Activated CD4-positive, CD25-positive, alpha-beta regulatory T cell treated with anti-CD3 and anti-CD28 coated beads, Interleukin-2, amount 50 U/mL, for 72 hours (primary cell): Measurements from ENCODE around the gene PLEKHG7.
"Not testable (repeated sequence)": the region's sequence is repeated elsewhere in the genome, so short reads cannot be mapped to it uniquely, and the experiment has no call there.

ENCODE experiments used
- DNase-seq: peaks from one replicate; pipeline ENCODE4 v3.0.0; 2021

Gene PLEKHG7

GRCh38 chr12:92717202-92717601, 14.4 kb downstream of the PLEKHG7 start:
- no peak for DNase-seq

DNA sequence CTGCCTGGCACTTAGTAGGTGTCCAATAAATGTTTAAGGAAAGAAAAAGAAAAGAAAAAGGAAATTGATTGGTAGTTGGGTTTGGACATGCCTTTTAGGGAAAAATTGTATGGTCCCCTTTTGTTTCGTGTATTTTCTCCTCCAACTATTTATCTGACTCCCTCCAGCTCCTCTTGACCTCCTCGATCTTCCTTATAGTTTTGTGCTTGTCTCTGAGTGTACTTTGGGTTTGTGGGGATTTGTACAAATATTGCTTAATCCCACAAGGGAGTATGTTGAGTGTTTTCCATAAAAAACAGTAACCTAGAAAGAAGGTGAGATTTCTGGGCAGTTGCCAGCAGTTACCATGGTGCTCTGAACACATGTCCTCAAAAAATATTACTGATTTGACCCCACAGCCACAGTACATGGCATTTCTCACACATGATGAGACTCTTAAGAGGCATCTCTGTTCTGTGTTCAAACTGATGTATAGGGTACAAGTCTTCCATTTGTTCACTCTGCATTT, 15.7 kb downstream of the PLEKHG7 start:
- no peak for DNase-seq

DNA sequence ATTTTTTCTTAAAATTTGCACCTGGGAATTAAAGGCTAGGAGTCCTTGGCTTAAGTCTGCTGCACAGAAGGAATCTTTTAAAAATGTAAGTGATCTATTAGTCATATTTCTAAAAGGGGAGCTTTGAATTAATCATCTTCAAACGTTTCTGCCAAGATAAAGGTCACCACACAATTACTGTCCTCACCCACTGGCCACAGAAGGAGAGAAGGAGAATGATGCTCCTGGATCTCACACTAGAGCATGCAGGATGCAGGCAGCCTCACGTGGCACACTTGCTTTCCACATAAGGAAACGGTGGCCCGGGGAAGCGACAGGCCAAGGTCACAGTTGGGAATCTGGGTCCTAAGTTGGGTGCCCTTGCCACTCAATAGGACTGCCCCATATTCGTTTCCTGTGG, 16.9 kb downstream of the PLEKHG7 start:
- DNase-seq, result no peak

DNA sequence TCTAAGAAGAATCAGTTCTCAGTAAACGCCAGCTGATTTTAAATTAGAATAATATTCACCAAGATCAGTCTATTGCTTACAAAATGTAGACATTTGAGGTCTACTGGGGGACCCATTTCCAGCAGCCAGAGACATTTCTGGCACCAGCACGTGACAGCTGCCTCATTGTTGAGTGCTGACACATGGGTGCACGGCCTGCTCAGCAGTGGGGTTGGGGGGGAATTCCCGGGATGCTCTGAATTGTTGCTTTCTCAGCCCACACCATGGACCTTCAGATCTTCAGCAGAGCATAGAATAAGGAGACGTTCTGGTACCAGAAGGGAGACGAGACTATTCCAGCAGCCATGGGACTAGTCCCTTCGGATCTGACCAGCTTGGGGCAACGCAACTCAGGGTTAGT, 18.3 kb downstream of the PLEKHG7 start:
- DNase-seq, result no peak

DNA sequence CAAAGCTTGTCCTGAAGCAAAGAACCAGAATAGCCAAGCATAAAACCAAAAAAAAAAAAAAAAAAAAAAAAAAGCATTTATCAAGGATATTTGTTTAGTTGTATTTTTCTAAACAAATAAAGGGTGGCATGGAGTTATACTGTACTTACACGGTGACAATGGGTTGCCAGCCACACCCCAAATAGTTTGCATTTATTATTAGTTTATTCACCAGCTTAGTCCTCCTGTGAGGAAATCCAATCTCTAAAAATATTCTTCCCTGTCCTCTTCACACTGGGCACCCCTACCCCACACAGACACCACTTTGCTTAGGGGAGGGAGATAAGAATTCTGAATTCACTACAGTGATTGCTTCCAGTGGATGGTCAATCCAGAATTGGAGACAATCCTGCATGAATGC, 18.9 kb downstream of the PLEKHG7 start:
- no peak for DNase-seq

- DNase-seq, result no peak
Measured at GRCh38 chr12:92722897-92723296, 20.1 kb downstream of the PLEKHG7 start.

GRCh38 chr12:92726850-92727249, 24.1 kb downstream of the PLEKHG7 start:
- no peak for DNase-seq

DNA sequence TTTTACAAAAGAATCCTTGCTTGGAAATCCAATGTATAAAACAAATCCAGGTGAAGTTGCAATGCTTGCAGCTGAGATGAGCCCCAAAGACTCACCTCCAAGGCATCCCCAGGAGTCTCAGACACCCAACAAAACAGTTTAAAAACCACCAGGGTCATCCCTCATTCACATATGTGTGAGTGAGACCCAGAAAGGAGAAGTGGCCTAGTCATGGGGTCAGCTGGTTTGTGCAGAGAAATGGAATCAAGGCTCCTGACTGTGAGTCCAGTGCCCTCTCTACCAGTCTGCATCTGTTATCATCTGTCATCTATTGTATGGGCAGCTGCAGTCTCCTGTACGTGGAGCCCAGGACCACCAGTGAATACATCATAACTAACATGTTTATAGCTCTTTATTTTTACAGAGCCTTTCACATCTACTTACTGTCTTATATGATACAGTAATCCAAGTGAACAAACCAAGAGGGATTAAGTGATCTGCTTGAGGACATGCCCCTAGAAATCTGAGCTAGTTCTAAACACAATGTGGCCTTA, 27.1 kb downstream of the PLEKHG7 start:
- no peak for DNase-seq

GRCh38 chr12:92730758-92731157, 28.0 kb downstream of the PLEKHG7 start:
- DNase-seq, result no peak

DNA sequence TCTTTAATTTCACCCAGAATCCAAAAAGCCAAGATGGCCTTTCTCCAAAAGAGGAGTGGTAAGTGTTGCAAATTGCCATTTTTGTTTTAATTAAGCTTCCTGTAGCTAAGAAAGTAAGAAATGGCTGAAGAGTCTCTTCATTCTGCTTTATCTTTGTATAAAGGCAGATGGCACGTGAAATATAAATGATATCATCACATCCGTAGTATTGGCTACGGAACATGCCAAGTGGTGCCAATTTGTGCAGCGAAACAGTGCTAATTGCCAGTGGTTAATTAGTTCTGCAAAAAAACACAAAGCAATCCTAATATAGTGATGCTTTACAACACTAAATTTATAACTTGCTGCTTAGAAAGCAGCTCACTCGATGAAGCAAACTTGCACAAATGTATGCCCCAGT, 29.4 kb downstream of the PLEKHG7 start:
- no peak for DNase-seq

DNA sequence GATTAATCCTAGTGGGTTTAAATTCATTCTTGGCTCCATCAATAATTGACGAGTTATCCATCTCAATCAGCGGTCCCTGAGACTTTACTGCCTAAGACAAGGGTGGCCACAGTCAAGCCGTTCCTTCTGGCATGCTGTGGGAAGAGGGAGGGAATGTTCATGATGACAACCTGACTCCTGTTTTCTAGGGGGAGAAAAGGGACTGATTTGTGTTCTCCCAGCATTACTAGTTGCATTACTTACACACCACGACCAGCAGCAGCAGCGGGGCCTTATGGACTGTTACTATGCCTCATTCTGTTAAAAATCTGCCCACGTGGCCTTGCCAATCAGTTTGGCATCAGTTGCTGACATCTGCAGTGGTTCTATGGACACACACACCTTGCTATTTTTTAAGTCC, 29.9 kb downstream of the PLEKHG7 start:
- DNase-seq, result no peak

GRCh38 chr12:92733181-92733580, 30.4 kb downstream of the PLEKHG7 start:
- no peak for DNase-seq

- no peak for DNase-seq
Measured at GRCh38 chr12:92733661-92734060, 30.9 kb downstream of the PLEKHG7 start.

DNA sequence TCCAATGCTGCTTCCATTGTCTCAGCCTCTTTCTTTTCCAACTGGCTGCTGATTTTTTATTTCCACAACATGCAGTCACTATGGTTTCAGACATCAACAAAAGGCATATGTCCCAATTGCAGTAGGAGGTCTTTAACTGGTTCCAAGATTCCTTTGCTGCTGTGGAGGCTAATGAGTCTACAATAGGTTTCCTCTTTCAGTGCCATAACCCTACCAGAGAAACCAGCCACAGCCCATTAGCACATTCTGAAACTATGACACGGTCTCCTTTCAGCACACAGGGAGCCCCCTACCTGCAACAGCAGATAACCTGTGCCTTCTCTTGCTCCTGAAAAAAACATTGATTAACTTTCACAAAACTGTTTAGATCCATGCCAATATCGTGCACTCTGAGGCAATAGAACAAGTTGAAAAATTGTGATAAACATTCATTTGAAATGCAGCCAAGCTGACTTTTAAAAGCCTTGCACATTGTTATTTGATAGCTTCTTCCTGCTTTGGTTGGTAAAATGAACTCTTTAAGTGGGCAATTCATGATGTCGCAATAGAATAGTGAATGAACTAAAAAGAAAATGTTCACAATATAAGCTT, 32.4 kb downstream of the PLEKHG7 start:
- no peak for DNase-seq

DNA sequence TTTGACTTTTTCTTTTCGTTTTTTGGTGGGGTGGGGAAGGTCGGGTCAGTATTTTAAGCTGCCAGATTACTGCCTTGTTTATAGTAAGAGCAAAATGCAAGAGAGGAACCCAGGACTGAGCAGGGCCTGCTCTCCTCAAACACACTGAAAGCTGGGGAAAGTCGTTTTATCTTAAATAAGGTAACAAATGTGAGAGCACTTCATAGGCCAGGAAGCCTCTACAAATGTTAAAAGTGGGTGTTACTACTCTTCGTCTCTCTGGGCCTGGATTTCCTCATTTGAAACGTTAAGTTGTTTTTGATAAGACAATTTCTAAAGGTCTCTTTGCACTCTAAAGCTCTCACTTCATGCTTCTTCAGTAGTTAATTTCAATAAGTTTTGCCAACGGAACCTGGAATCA, 33.8 kb downstream of the PLEKHG7 start:
- no peak for DNase-seq

- DNase-seq, result no peak
Measured at GRCh38 chr12:92737855-92738850, 35.4 kb downstream of the PLEKHG7 start.

DNA sequence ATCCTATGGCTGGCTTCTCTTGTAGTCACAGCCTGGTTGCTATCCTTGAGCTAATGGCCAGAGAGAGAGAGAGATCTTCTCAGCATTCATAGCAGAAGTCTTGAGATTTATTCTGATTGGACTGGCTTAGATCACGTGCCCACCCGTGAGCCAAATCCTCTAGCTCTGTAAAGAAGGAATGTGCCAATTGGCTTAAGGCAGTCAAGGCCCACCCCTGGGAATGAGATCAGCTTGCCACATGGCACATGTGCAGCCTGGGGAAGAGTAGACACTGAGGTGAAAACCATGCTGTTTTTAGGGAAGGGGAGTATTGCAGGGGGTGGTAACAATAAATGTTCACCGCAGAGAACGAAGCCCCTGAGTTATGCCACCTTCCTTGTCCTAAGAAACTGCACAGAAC, 36.3 kb downstream of the PLEKHG7 start:
- no peak for DNase-seq

GRCh38 chr12:92740411-92740810, 37.6 kb downstream of the PLEKHG7 start:
- no peak for DNase-seq

- DNase-seq, result no peak
Measured at GRCh38 chr12:92743026-92743425, 40.2 kb downstream of the PLEKHG7 start.

GRCh38 chr12:92745856-92746550, 43.2 kb downstream of the PLEKHG7 start:
- no peak for DNase-seq

- DNase-seq, result no peak
Measured at GRCh38 chr12:92747151-92747550, 44.4 kb downstream of the PLEKHG7 start.

- not testable (repeated sequence) for DNase-seq
Measured at GRCh38 chr12:92749691-92750090, 46.9 kb downstream of the PLEKHG7 start.
